Epithelial cell of prostate (primary cell): ENCODE results near the gene GNB1.

Source experiments
- DNase-seq: peaks from one replicate; pipeline ENCODE4 v3.0.0-alpha.2; 2011; ENCODE audit warnings: low read depth, low spot score
- H3K27ac ChIP-seq: fragments of 450-650 bp; 2 replicates; pipeline ENCODE4 v1.5.1; 2017; ENCODE audit warnings: mild to moderate bottlenecking

The GNB1 gene

DNA sequence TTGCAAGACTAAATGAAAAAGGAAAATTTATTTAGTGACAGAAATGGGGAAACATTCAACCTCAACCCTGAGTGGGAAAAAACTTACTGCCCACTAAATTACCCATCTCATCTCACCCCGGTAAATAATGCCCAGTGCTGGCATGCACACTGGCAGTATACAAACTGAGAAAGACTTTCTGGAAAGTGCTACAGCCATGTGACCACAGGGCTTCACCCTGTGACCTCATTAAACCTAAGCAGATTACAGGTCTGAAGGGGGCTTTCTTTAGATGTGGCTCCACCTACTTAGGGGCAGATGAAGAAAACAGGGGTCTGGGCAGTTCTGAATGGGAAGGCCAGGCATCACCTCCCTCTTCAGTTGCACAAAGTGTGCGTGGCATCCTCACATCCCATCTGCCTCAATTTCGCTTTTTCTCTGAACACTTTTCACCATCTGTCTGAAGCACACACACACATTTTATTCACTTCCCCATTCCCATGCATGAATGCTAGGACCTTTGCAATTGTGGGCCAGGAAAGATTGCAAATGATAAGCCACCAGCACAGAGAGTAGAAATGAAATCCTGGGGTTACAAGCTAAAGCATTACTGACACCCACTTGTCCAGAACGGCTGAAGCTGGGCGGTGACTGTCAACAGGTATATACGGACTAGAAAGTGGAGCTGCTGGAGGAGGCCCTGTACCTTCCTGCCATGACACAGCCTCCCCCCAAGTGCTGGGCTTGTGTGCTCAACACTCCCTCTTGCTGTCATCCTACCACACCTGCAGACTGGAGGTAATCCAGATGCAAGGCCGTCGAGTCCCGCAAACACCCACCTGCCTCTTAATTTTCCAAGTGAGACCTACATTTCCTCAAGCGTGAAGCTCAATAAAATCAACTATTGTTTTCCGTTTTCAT, 115.3 kb downstream of the GNB1 start:
- H3K27ac ChIP-seq: no peak overlapping the region
- no peak for DNase-seq

DNA sequence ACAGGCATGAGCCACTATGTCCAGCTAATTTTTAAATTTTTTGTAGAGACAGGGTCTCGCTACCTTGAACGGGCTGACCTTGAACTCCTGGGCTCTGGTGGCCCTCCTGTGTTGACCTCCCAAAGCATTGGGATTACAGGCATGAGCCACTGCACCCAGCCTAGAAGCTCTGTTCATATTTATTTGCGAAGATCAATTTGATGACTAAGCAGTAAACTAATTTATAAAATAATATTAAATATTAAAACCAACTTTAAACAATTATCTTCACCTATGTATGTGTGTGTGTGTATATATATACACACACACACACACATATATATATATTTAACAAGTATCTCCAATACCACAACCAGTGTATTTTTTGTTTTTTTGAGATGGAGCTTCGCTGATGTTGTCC, 117.0 kb downstream of the GNB1 start:
- H3K27ac ChIP-seq: no peak overlapping the region

GRCh38 chr1:1771096-1771495, 119.8 kb downstream of the GNB1 start:
- DNase-seq: no peak

More for the DNA sequence above, 117.0 kb downstream of the GNB1 start:
- no peak for DNase-seq

GRCh38 chr1:1770102-1770501, 120.8 kb downstream of the GNB1 start:
- no peak for DNase-seq
- H3K27ac ChIP-seq: no peak overlapping the region

More at GRCh38 chr1:1771096-1771495, 119.8 kb downstream of the GNB1 start:
- no peak overlapping the region for H3K27ac ChIP-seq

DNA sequence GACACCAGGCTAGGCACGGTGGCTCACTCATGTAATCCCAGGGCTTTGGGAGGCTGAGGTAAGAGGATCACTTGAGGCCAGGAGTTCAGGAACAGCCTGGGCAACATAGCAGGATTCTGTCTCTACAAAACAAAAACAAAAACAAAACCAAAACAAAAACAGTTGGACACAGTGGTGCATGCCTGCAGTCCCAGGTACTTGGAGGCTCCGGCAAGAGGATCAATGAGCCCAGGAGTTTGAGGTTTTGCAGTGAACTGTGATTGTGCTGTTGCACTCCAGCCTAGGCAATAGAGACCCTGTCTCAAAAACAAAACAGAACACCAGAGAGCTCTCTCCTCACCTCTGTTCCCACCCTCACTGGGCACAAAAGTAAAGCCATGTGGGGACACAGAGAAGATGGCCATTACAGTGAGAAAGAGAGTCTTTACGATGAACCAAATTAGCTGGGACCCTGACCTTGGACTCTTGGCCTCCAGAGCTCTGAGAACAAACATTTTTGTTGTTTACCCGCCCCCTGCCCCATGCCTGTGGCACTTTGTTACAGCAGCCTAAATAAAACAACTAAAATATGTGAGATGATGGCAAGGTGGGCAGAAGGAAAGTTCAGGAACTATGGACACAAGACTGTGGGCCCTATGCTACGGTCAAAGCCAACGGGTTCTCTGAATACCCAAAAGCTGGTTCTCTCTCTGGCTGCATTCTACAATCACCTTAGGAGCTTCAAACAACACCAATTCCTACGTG, 122.5 kb downstream of the GNB1 start:
- no peak overlapping the region for H3K27ac ChIP-seq
- no peak for DNase-seq

DNA sequence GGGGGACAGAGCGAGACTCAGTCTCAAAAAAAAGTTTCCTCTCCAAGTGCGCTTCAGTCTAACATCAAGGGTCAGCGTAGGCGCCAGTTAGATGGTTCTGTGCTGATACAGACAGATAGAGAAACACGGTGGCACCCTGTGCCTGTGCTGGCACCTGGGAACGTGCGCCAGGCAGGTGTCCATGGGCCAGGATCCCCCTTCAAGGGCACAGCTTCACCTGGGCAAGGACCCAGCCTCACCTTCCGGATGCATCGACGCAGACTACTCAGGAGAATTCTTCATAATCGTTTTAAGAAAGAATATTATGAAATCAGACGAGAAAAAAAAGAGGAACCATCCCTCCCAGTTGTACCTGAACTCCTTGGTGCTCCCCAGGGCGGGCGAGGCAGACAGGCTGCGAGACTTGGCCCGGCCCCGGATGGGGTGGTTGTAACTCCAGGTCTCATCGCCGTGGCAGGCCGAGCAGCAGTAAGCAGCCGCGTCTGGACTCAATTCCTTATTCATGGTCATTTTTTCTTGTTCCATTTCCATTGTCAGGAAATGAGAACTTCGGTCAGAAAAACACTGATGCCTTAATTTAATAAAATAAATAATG, 125.9 kb downstream of the GNB1 start:
- H3K27ac ChIP-seq: no peak overlapping the region
- no peak for DNase-seq

GRCh38 chr1:1763657-1764621, 126.9 kb downstream of the GNB1 start:
- no peak overlapping the region for H3K27ac ChIP-seq
- DNase-seq: no peak

- DNase-seq: no peak
- no peak overlapping the region for H3K27ac ChIP-seq
Observed at GRCh38 chr1:1761504-1762376, 129.1 kb downstream of the GNB1 start.

GRCh38 chr1:1760715-1761114, 130.2 kb downstream of the GNB1 start:
- DNase-seq: no peak
- H3K27ac ChIP-seq: no peak overlapping the region

DNA sequence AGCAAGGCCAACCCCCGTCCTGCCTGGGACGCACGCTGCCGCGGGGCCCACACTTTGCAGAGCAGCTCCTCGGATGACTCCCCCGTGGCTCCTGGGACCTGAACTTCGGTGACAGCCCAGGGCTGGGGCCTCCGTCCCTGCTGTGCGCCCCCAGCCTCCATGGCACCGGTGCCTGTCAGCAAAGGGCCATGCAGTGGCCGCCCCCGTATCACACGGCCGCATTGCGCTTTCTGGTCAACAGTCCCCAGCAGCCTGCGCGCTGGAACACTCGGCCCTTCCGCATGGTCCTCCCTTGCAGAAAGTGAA, 130.6 kb downstream of the GNB1 start:
- no peak for DNase-seq
- H3K27ac ChIP-seq: no peak overlapping the region

DNA sequence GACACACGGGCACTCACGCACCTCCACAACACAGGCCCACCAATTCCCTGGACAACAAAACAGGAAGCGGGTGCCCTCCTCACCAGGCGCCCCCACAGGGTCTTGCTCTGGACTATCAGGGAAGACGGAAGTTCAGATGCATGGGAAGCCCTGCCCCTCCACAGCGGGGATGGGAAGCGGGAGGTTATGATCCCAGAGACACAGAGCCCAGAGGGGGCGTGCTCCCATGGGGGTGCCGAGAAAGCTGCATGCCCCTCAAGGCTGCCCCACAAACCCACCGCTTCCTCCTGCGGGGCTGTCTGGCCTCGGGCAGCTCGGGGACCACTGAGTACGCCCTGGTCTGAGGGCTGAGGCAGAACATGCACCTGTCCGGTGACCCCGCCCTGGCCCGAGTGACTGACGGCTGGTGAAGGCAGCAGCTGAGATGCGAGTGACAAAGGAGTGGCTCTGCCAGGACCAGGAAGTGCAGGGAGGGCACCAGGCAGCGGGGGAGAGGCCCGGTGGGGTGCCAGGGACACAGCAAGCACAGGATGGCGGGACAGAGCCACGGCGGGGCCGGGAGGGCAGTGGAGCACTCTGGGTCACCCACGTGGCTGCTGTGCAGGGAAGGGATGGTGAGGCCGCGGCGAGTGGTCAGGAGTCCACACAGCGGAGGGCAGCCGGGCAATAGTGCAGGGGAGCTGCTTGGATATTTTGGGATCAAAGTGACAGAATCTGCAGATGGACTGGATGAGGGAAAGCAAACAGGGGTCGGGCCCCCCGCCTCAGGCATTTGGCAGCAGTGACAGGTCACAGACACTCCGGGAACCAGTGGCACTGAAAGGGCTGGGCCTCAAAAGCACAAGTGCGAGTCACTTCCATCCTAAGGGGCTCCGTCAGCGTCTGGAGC, 131.2 kb downstream of the GNB1 start:
- no peak overlapping the region for H3K27ac ChIP-seq
- no peak for DNase-seq

DNA sequence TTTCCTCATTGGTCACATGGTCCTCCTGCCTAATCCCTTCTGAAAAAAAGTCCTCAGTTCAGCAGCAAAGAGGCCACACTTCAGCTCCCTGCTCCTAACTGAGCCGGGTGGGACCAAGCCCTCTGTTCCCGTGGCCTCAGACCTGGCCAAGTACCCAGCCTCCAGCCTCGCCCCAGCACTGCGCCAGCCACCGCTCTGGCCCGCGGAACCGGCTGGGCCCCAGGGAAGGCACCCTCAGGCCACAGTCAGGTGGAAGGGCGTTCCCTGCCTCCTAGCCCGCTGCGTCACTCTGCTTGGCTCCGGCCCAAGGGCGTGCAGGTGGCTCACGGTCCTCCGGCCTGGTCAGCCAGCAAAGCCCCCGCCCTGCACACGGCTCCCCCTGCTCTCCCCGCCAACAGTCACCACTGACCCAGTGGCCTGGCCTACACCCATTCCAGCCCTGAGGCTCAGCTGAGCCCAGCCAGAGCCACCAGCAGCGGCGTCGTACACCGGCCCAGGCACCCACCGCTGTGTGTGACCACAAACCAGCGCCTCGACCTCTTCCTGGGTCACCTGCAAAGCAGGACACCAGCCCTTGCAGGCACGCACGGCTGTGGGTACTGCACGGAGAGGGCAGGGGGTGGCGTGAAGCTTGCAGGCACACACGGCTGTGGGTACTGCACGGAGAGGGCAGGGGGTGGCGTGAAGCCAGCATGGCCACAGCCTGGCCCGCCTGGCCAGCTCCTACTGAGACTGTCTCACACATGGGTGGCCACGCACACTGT, 132.0 kb downstream of the GNB1 start:
- peak overlapping the region; percentile 27 for H3K27ac ChIP-seq
- DNase-seq: no peak

DNA sequence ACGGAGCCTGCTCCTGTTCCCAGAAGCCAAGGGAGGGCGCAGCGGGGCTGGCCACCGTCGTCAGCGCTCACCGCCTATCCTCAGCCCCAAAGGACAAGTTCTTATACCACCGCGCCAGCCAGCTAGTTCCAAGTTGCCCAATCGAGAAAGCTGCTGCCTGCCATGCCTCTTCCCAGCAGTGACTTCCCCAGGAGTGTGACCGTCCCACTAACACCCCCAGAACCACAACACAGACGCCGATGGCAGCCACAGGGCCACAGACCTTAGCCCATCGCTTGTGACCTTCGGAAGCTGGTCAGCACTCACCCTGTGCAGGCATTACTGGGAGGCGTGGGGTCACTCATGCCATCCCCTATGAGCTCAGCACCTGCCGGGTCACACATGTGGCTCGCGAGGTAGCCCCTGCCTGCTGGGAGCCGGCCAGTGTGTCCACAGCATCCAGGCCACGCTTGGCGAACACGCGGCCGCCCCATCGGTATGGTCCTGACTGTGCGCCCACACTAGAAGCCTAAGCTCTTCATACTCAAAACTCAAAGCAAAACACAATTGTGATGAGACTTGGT, 132.7 kb downstream of the GNB1 start:
- H3K27ac ChIP-seq: peak overlapping the region; percentile 27
- no peak for DNase-seq

DNA sequence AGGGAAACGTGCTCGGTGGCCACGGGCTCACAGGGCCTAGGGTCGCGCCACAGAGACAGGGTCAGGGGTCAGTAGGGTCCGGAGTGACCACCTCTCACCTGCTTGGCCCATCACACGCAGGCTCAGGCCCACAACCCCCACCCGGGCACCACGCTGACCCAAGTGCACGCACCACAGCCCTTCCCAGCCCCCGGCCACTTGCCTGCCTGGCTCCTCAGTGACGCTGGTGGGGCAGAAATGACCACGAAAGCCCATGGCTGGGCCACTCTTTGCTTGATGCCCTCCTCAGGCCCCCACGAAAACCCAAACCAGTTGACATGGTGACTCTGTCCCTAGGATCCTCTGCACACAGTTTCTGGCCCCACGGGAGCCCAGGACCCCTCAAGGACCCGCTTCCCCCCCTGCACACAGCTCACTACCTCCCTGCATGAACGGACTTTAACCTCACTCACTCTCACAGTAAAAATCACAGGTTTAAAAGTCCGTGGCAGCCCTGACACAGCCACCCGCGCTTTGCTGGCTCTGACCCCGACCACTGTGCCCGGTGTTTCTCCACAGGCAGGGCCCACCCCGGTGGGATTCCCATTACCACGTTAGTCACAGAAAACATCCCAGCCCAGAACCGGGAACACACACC, 133.3 kb downstream of the GNB1 start:
- H3K27ac ChIP-seq: no peak overlapping the region

DNA sequence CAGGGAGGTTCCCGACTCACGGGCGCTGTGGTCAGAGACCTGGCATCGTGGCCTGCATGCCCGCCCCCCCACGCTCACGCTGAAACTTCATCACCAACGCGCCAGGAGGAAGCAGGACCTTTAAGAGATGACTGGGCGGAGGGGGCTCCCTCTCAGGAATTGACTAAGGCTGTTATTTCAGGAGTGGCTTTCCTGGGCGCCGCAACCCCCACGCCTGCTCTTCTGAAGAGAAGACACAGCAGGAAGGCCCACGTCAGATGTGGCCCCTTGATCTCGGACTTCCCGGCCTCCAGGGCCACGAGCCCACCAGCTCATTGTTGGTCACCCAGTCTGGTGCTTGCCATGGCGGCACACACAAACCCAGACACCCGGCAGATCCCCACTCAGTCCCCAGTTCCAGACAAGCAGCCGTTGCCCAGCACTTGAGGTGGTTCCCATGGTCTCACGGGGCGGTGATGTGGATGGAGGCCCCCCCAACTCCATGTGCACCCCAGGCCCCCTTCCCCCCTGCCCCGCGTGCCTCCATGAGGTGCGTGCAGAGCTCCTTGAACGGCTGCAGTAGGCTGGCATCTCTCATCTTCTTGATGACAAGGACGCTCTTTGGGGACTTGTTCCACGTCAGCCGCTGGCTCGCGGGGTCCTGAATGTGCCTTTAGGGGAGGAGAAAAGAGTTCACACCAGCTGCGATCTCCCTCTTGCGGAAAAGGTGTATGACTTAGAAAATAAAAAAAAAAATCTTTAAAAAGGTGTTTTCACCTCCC, 134.0 kb downstream of the GNB1 start:
- H3K27ac ChIP-seq: no peak overlapping the region
- no peak for DNase-seq

More for the DNA sequence above, 133.3 kb downstream of the GNB1 start:
- DNase-seq: no peak

DNA sequence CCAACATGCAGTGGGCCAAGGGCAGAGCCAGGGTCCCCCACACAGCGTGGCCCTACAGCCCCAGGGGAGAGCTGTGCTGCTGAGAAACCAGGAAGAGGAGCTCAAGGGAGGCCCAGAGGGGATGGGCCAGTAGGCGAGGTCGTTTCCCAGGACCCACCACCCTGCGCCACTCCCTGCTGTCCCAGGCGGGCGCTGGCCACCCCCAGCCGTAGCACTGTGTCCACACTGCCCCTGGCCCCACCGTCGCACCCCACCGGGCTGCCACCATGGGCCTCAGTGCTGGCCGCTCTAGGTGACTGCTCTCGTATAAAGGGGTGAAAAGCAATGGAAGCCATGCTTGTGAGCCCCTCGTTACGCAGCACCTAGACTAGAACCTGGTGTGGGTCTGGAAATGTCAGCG, 135.0 kb downstream of the GNB1 start:
- no peak overlapping the region for H3K27ac ChIP-seq

More for the DNA sequence above, 135.0 kb downstream of the GNB1 start:
- no peak for DNase-seq
